ENCODE results near the gene KIAA1671. TPM values are rescaled to one million over a fixed set of nuclear protein-coding genes. Genes with fewer than 3 reads are reported as not detected.
A peak's percentile ranks its signal among the peaks of the same experiment; 100 is the strongest.

KIAA1671 gene
- total and polyA plus RNA-seq, 2 of the 13 experiments (the other 11 are each of a cell fraction or from before 2014, with no cell fraction given), result 13.5 to 13.6 TPM

DNA sequence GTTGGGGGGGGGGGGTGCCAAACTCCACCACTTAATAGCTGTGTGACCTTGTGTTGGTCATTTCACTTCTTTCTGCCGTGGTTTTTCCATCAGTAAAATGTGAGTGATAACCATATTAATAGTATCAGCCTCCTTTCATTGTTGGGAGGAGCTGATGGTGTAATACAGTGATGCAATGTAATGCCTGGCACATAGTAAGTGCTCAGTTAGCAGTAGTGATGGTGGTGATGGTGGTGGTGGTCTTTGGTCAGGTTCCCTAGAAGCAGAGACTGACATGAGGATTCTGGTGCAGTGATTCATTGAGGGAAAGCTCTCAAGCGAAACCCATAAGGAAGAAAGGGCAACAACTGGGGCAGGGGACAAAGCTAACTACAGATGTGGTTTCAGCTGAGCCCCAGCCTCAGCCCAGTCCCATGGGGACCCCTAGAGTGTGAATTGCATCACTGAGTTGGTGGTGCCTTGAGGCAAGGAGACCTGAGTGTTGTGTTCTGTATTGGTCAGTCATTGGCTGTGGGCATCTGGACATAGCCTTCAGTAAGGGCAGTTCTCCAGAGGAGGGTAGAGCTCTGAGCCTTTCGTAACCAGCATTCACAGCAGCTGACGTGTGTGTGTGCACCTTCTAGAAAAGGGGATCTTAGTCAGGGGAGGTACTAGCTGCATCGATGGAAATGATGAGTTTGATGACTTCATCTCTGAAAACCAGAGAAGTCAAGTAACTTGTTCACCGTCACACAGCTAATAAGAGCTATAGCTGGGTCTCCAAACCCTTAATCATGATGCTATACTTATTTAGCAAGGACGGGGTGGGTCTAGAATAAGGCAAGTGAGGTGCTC, 153.5 kb downstream of the KIAA1671 start:
- no peak for FAIRE-seq

GRCh38 chr22:25109878-25110595, 157.5 kb downstream of the KIAA1671 start:
- Histone ChIP-seq H2AFZ (ENCODE audit: low read length) (no peak overlapping the region), H3K9ac (ENCODE audit: insufficient read depth, low read depth, low read length) (peak overlapping the region; percentile 93), H3K4me1 (ENCODE audit: insufficient read depth, low read length) (peaks cover 50% of the 10 kb centered on the region), H4K20me1 (ENCODE audit: insufficient read depth, low read length) (no peaks in the 10 kb centered on the region), H3K4me3 (replicated peaks in 1 of 3; ENCODE audit: insufficient read depth in 1 of 3, low read depth in 2 of 3, low read length in 3 of 3) (peak overlapping the region; percentile 12 to 94 (median 84); a peak in 2 of 6 replicates), H3K36me3 (replicated peaks in 1 of 2; ENCODE audit: control insufficient read depth in 1 of 2, insufficient read depth in 2 of 2, low read length in 2 of 2) (no peaks in the 10 kb centered on the region; a peak in 1 of 5 replicates), H3K27ac (ENCODE audit: extremely low read length, insufficient read depth, low read length) (peak overlapping the region; percentile 92), H3K4me2 (ENCODE audit: low read depth, low read length) (peak overlapping the region; percentile 99), H3K27me3 (ENCODE audit: control insufficient read depth in 1 of 2, insufficient read depth in 2 of 2, low read length in 2 of 2) (no peaks in the 10 kb centered on the region; a peak in 1 of 5 replicates), H3K79me2 (ENCODE audit: insufficient read depth, low read length) (peaks cover 26% of the 10 kb centered on the region), H3K9me3 (ENCODE audit: low read length) (no peaks in the 10 kb centered on the region)
- in situ Hi-C loops (cut with HindIII; ENCODE audit: extremely low pct_ligation_motif_present, low pct_unique_long_range_greater_than_20kb) (no loop called here), intact Hi-C loops (cut with micrococcal nuclease; ENCODE audit: unreplicated experiment) (loop anchor here (1.0 kb wide), 3 partner anchors 10 to 59 kb away; no protein-coding TSS in a partner anchor)
- POLR2A ChIA-PET, result interaction anchor here (1.1 to 3.9 kb wide), 5 partner anchors 11 to 144 kb away, joined by 4 to 10 read pairs (median 7); no protein-coding TSS in a partner anchor
- 26% methylated on average over 6 of the region's 6 CpGs for WGBS (ENCODE audit: low lambda C conversion rate)
- peak; percentile 71 for ATAC-seq
- CTCF ChIA-PET (ENCODE audit: low intra/inter-chr PET ratio, low total read pairs), result no interaction called here
- peak; percentile 90 for FAIRE-seq
- BruUV-seq (replicated peaks), result no TSS peak
- peak; percentile 93 for DNase-seq (ENCODE audit: low spot score)
- TF ChIP-seq STAT5B (CRISPR knock-in tag; IDR thresholded peaks at IDR 0.05) (no peak), ZNF878 (CRISPR knock-in tag; IDR thresholded peaks at IDR 0.05) (peak; percentile 56; the same call in 1 of the 2 replicates), ZMYM2 (CRISPR knock-in tag; IDR thresholded peaks at IDR 0.05) (peak; percentile 38; the same call in 1 of the 2 replicates), POLR2A (IDR thresholded peaks at IDR 0.05; ENCODE audit: insufficient read depth in 1 of 2, low read depth in 2 of 2, low read length in 2 of 2) (no peak), ZNF138 (CRISPR knock-in tag; IDR thresholded peaks at IDR 0.05; ENCODE audit: low read depth) (no peak), MLXIP (CRISPR knock-in tag; IDR thresholded peaks at IDR 0.05; ENCODE audit: borderline replicate concordance) (no peak), LCORL (IDR thresholded peaks at IDR 0.05) (no peak), LCORL (CRISPR knock-in tag; IDR thresholded peaks at IDR 0.05) (peak; percentile 30; the same call in 1 of the 2 replicates), ZNF121 (CRISPR knock-in tag; IDR thresholded peaks at IDR 0.05) (peak; percentile 98), TBX3 (IDR thresholded peaks at IDR 0.05; ENCODE audit: borderline replicate concordance) (peak; percentile 63; the same call in 1 of the 2 replicates), FOXC1 (CRISPR knock-in tag; IDR thresholded peaks at IDR 0.05; ENCODE audit: borderline replicate concordance) (no peak), ZNF24 (IDR thresholded peaks at IDR 0.05) (no peak)

More for the DNA sequence above, 153.5 kb downstream of the KIAA1671 start:
- peaks cover 18% of the 10 kb centered on the region for H3K4me1 ChIP-seq (ENCODE audit: insufficient read depth, low read length)
- no peak overlapping the region for H3K4me2 ChIP-seq (ENCODE audit: low read depth, low read length)
- H3K4me3 ChIP-seq (replicated peaks in 1 of 3; ENCODE audit: insufficient read depth in 1 of 3, low read depth in 2 of 3, low read length in 3 of 3), result no peak overlapping the region
- no peak overlapping the region for H3K27ac ChIP-seq (ENCODE audit: extremely low read length, insufficient read depth, low read length)
- H3K79me2 ChIP-seq (ENCODE audit: insufficient read depth, low read length), result no peaks in the 10 kb centered on the region
- H3K9ac ChIP-seq (ENCODE audit: insufficient read depth, low read depth, low read length), result no peak overlapping the region
- ChIA-PET POLR2A (interaction anchor here (0.6 to 0.7 kb wide), 2 partner anchors 10 to 17 kb away, joined by 3 to 4 read pairs; no protein-coding TSS in a partner anchor), CTCF (ENCODE audit: low intra/inter-chr PET ratio, low total read pairs) (no interaction called here)
- H2AFZ ChIP-seq (ENCODE audit: low read length), result no peak overlapping the region
- no peaks in the 10 kb centered on the region; a peak in 1 of 5 replicates for H3K27me3 ChIP-seq (ENCODE audit: control insufficient read depth in 1 of 2, insufficient read depth in 2 of 2, low read length in 2 of 2)
- no peak for ATAC-seq
- H4K20me1 ChIP-seq (ENCODE audit: insufficient read depth, low read length), result no peaks in the 10 kb centered on the region
- H3K9me3 ChIP-seq (ENCODE audit: low read length), result no peaks in the 10 kb centered on the region
- intact Hi-C loops (cut with micrococcal nuclease; ENCODE audit: unreplicated experiment) (no loop called here), in situ Hi-C loops (cut with HindIII; ENCODE audit: extremely low pct_ligation_motif_present, low pct_unique_long_range_greater_than_20kb) (no loop called here)
- BruUV-seq (replicated peaks), result no TSS peak
- WGBS (ENCODE audit: low lambda C conversion rate), result 94% methylated on average over 7 of the region's 7 CpGs
- DNase-seq (ENCODE audit: low spot score), result no peak
- no peaks in the 10 kb centered on the region; a peak in 1 of 5 replicates for H3K36me3 ChIP-seq (replicated peaks in 1 of 2; ENCODE audit: control insufficient read depth in 1 of 2, insufficient read depth in 2 of 2, low read length in 2 of 2)
- TF ChIP-seq SP4 (CRISPR knock-in tag; IDR thresholded peaks at IDR 0.05), result no peak
- peak; percentile 77; the same call in 1 of the 2 replicates for TF ChIP-seq ZNF768 (CRISPR knock-in tag; IDR thresholded peaks at IDR 0.05)
- TF ChIP-seq ZNF468 (CRISPR knock-in tag; IDR thresholded peaks at IDR 0.05), result no peak
- no peak for TF ChIP-seq TSC22D2 (CRISPR knock-in tag; IDR thresholded peaks at IDR 0.05; ENCODE audit: borderline replicate concordance)
- TF ChIP-seq ZMYM3 (CRISPR knock-in tag; IDR thresholded peaks at IDR 0.05), result peak; percentile 14
